MM.1S (cell line): ENCODE measurements around the gene SDHD.

Source experiments
- CTCF ChIP-seq: fragments of 300-600 bp; sonication (generic); IDR thresholded peaks from 2 replicates; pipeline ENCODE4 v1.5.1; 2016; ENCODE audit warnings: antibody characterized with exemption, low read length, mixed read lengths
- EZH2 ChIP-seq: fragments of 300-600 bp; sonication (generic); optimal IDR thresholded peaks from 2 replicates; pipeline ENCODE3; 2017; ENCODE audit warnings: low read depth, mild to moderate bottlenecking, antibody characterized with exemption, low read length, mixed read lengths
- EZH2phosphoT487 ChIP-seq: fragments of 300-600 bp; sonication (generic); IDR thresholded peaks from 2 replicates; pipeline ENCODE4 v1.6.1; 2018; ENCODE audit warnings: antibody characterized with exemption, low read length

- TF ChIP-seq CTCF (no peak), EZH2phosphoT487 (no peak), EZH2 (no peak)
Observed at GRCh38 chr11:112057170-112057569, 29.5 kb upstream of the SDHD start.
